HL-60/S4 treated with retinoic acid at 250 ng/mL for 4 days and 3 days (cell line): ENCODE measurements around the gene CPEB3.
"Not testable (repeated sequence)": the region's sequence is repeated elsewhere in the genome, so short reads cannot be mapped to it uniquely, and the experiment has no call there.

Experiments
- in situ Hi-C: fragments of 300-500 bp; cut with MboI; formaldehyde crosslinking; loops from 2 replicates; pipeline ENCODE4 v1.7.0; 2022; ENCODE audit warnings: low sequenced_read_pairs

Gene CPEB3

DNA sequence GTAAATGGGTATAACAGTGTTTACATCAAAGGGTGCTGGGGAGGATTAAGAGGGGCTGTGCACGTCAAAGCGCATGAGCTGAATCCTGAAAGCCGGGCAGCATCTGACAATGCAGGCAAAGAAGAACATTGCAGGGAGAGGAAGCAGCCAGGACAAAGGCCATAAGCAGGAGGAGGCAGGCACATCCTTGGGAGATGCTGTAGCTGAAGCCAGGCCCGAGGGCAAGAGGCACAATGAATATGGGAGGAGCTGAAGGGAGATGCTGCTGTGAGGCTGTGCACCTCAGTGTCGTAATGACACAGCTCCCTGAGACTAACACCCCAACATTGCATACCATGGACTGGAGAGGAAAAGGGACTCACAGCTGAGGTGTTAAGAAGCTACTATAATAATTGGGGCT lies 238.1 kb downstream of the CPEB3 start:
- in situ Hi-C loops = no loop called here

DNA sequence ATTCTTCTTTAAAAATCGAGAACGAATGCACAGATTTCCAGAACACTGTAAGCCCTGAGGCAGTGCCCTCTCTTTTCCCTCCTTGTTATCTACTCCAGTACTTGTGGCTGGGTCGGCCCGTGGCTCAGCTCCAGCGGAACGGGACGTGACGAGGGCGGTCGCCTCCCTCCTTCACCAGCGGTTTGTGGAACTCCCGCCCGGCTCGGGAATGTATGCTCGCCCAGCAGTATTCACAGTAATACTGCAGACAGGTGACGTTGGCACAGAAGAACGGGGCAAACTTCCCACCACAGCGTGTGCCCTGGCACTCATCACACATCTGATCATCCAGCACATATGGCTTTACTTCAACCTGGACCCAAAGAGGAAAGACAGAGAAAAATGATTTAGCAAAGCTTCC lies 238.8 kb downstream of the CPEB3 start:
- in situ Hi-C loops = no loop called here

DNA sequence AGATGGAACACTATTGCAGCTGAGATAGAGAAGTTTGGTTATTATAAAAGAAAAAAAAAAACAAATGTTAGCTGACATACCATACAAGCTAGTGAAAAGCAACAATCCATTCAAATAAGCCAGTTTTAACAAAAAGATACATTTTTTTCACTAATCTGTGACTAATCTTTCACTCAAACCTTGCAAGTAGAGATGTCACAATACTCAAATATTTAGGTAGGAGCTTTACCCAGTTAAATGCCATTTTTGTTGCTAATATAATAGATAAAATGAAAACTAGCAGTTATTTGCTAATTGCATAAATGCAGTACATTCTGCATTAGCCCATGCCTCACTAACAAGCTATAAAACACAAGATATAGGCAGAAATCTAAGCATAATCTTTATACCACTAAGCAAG lies 243.7 kb downstream of the CPEB3 start:
- in situ Hi-C loops = no loop called here

DNA sequence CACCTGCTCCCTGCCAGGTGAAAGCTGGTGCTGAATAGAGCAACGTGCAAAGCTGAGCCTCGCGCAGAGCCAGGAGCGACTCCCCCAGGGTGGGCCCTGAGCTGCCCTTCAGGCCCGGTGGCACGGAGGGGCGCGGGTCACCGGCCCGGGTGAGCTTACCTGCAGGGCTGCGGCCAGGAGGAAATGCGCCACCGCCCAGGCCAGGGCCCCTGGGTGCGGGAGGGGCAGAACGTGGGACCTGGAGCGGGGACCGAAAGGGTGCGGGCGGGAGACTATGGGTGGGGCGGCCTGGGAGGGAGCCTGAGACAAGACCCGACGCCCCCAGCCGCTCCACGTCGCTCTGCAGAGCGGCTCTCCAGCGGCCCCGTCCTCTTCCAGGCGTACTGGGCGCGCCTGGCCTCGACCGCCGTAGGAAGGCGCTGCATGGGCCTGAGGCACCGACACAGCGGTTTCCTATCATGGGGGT lies 245.2 kb downstream of the CPEB3 start:
- in situ Hi-C loops = no loop called here

- in situ Hi-C loops = no loop called here
These were observed 248.3 kb downstream of the CPEB3 start for GRCh38 chr10:92042541-92042940.

DNA sequence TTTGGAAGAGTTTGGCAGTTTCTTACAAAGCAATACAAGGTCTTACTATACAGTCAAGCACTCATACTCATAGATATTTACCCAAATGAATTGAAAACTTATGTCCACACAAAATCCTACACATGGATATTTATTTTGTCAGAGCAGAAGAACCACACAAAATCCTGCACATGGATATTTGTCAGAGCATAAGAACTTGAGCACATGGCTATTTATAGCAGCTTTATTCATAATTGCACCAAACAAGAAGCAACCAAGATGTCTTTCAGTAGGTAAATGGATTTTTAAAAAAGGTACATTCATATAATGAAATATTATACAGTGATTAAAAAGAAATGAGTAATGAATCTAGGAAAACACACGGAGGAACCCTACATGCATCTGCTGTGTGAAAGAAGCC lies 251.9 kb downstream of the CPEB3 start:
- in situ Hi-C loops = no loop called here

GRCh38 chr10:92033070-92033469 lies 257.8 kb downstream of the CPEB3 start:
- in situ Hi-C loops = not testable (repeated sequence)

GRCh38 chr10:92031580-92031979 lies 259.3 kb downstream of the CPEB3 start:
- in situ Hi-C loops = no loop called here

GRCh38 chr10:92027141-92027540 lies 263.7 kb downstream of the CPEB3 start:
- in situ Hi-C loops = no loop called here

GRCh38 chr10:92025340-92025739 lies 265.5 kb downstream of the CPEB3 start:
- in situ Hi-C loops = not testable (repeated sequence)

DNA sequence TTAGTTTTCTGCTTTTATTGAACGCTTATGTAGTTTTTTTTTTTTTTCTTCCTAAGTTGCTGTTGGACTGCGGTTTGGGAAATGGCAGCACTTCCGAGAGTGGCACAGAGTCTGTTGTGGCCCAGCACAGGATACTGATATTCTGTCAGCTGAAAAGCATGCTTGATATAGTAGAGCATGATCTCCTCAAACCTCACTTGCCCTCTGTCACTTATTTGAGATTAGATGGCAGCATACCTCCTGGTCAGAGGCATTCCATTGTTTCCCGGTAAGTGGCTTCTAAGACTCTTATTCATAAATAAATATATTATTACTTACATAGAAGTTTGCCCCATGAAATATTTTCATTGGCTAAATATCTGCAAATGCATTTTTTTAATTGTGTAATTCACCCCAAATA lies 266.2 kb downstream of the CPEB3 start:
- in situ Hi-C loops = no loop called here

DNA sequence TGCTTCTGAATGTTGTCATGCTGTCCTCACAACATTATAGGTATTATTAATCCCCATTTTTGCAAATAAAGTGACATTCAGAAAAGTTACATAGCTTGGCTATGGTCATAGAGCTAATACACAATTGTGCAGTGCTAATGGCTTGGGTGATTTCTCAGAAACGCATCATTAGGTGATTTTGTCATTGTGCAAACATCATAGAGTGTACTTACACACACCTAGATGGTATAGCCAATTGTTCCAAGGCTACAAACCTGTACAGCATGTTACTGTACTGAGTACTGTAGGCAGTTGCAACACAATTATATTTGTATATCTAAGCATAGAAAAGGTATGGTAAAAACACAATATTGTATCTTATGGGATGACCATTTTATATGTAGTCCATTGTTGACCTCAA lies 276.3 kb downstream of the CPEB3 start:
- in situ Hi-C loops = no loop called here

DNA sequence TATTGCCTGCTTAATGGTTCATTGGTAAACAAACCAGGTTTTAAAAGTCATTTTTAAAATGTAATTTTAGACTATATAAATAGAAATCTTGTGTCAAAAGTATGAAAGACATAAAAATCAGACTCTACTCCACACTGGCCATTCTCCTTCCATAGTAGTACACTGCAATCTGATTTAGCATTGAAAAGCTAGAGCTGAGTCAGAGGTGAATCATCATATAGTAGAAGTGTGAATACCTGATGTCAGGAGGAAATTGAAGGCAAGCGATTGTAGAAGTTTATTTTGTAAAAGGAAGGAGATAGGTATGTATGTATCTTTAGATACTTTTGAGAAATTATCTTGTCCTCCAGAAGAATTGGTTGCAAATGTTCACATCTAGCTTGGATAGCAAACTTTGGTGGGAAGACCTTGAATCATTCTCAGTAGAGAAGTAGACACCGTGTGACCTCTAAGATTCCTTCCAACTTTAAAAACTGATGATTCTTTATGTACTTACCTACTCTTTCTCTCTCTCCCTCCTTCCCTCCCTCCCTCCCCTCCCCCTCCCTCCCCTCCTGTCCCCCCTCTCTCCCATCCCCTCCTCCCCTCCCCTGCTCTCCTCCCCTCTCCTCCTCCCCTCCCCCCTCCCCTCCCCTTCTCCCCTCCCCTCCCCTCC lies 279.2 kb downstream of the CPEB3 start:
- in situ Hi-C loops = no loop called here

GRCh38 chr10:92010047-92010735 lies 280.7 kb downstream of the CPEB3 start:
- in situ Hi-C loops = no loop called here

DNA sequence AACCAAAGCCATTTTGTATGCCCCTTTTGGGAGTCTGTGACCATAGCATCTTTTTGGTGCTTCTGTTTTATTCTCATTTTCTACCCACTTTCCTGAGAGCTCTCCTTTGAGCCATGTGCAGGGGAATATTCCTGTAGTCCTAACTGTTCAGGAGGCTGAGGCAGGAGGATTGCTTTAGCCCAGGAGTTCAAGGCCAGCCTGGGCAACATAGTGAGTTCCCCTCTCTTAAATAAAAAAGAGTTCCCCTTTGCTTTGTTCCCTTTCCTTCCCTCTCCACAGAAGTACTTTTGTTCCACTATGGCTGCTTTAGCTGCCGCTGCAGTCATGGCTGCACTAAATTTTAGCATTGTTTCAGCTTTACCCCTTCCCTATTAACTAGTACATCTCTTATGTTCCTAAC lies 281.4 kb downstream of the CPEB3 start:
- in situ Hi-C loops = no loop called here

DNA sequence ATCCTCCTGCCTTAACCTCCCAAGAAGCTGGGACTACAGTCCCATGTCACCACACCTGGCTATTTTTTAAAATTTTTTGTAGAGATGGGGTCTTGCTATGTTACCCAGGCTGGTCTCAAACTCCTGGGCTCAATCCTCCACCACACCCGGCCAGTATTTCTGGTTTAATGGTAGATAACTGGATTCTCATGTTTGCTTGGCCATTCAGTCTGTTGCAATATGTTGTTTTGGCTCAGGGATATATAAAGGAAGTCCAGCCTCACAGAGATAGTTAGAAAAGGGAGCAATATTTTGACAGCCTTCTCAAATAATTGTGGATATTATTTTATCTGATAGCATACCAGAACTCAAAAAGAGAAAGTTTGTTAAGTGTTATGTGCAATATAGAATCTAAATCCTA lies 284.9 kb downstream of the CPEB3 start:
- in situ Hi-C loops = no loop called here

GRCh38 chr10:92003258-92003657 lies 287.6 kb downstream of the CPEB3 start:
- in situ Hi-C loops = no loop called here

- in situ Hi-C loops = no loop called here
These were observed 288.9 kb downstream of the CPEB3 start for GRCh38 chr10:92001995-92002394.

- in situ Hi-C loops = no loop called here
These were observed 289.3 kb downstream of the CPEB3 start for GRCh38 chr10:92001581-92001980.
